ENCODE data around the gene TCF25. TPM values are rescaled to one million over a fixed set of nuclear protein-coding genes. Genes with fewer than 3 reads are reported as not detected.

TCF25 gene
- polyA plus RNA-seq, 1 experiment = 156 TPM

- CTCF ChIA-PET = interaction anchor here (2.2 kb wide), 1 partner anchor 12 kb away, joined by 11 read pairs; no protein-coding TSS in a partner anchor
- POLR2A ChIA-PET = interaction anchor here (0.5 to 4.6 kb wide), 14 partner anchors 9 to 494 kb away, joined by 3 to 59 read pairs (median 3); partner anchors contain the start of genes DEF8 and TCF25
- TF ChIP-seq, protein P1, sequence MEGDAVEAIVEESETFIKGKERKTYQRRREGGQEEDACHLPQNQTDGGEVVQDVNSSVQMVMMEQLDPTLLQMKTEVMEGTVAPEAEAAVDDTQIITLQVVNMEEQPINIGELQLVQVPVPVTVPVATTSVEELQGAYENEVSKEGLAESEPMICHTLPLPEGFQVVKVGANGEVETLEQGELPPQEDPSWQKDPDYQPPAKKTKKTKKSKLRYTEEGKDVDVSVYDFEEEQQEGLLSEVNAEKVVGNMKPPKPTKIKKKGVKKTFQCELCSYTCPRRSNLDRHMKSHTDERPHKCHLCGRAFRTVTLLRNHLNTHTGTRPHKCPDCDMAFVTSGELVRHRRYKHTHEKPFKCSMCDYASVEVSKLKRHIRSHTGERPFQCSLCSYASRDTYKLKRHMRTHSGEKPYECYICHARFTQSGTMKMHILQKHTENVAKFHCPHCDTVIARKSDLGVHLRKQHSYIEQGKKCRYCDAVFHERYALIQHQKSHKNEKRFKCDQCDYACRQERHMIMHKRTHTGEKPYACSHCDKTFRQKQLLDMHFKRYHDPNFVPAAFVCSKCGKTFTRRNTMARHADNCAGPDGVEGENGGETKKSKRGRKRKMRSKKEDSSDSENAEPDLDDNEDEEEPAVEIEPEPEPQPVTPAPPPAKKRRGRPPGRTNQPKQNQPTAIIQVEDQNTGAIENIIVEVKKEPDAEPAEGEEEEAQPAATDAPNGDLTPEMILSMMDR (IDR thresholded peaks at IDR 0.05; ENCODE audit: low read depth, low read length) = no peak
- DNase-seq (ENCODE audit: low read depth, low spot score) = peak; percentile 86
- Histone ChIP-seq H3K27me3 (ENCODE audit: control insufficient read depth, insufficient read depth, low read length) (no peaks in the 10 kb centered on the region), H3K4me3 (ENCODE audit: low read depth, low read length) (peak overlapping the region; percentile 84), H3K27ac (ENCODE audit: low read depth, low read length) (peak overlapping the region; percentile 98), H3K9me3 (ENCODE audit: control insufficient read depth, insufficient read depth, low read length) (no peaks in the 10 kb centered on the region; the same call in 1 of the 2 replicates)
Observed at GRCh38 chr16:89921702-89922476, 48.5 kb downstream of the TCF25 start.

- no peaks in the 10 kb centered on the region; the same call in 1 of the 2 replicates for H3K9me3 ChIP-seq (ENCODE audit: control insufficient read depth, insufficient read depth, low read length)
- DNase-seq (ENCODE audit: low read depth, low spot score) = peak; percentile 72
- H3K27ac ChIP-seq (ENCODE audit: low read depth, low read length) = peak overlapping the region; percentile 98
- TF ChIP-seq, protein P1 (IDR thresholded peaks at IDR 0.05; ENCODE audit: low read depth, low read length) = no peak
- peak overlapping the region; percentile 84 for H3K4me3 ChIP-seq (ENCODE audit: low read depth, low read length)
- H3K27me3 ChIP-seq (ENCODE audit: control insufficient read depth, insufficient read depth, low read length) = no peaks in the 10 kb centered on the region
- CTCF ChIA-PET = interaction anchor here (0.6 to 2.2 kb wide), 2 partner anchors 12 to 309 kb away, joined by 6 to 11 read pairs; partner anchors contain the start of gene DPEP1
- POLR2A ChIA-PET = interaction anchor here (0.6 to 4.6 kb wide), 12 partner anchors 10 to 290 kb away, joined by 3 to 59 read pairs (median 4); partner anchors contain the start of genes DEF8 and TCF25
Observed at GRCh38 chr16:89922477-89922883, 49.1 kb downstream of the TCF25 start.

GRCh38 chr16:89922884-89923639 is 49.7 kb downstream of the TCF25 start, which contains the start of gene TUBB3:
Gene TUBB3, plus strand, starts transcription at chr16:89923342. Its CDS starts 60 bp downstream, at chr16:89923402.
- CTCF ChIA-PET = interaction anchor here (0.6 to 2.2 kb wide), 2 partner anchors 13 to 310 kb away, joined by 6 to 11 read pairs; partner anchors contain the start of gene DPEP1
- TF ChIP-seq, protein P1 (IDR thresholded peaks at IDR 0.05; ENCODE audit: low read depth, low read length) = peak; percentile 21; the same call in 1 of the 2 replicates

GRCh38 chr16:89923640-89924296 is 50.4 kb downstream of the TCF25 start:
- no peaks in the 10 kb centered on the region; the same call in 1 of the 2 replicates for H3K9me3 ChIP-seq (ENCODE audit: control insufficient read depth, insufficient read depth, low read length)
- POLR2A ChIA-PET = interaction anchor here (0.6 to 4.6 kb wide), 5 partner anchors 15 to 51 kb away, joined by 4 to 59 read pairs (median 6); partner anchors contain the start of genes DEF8 and TCF25
- H3K27me3 ChIP-seq (ENCODE audit: control insufficient read depth, insufficient read depth, low read length) = no peaks in the 10 kb centered on the region
- no peak overlapping the region for H3K27ac ChIP-seq (ENCODE audit: low read depth, low read length)
- CTCF ChIA-PET = interaction anchor here (0.7 kb wide), 1 partner anchor 13 kb away, joined by 3 read pairs; no protein-coding TSS in a partner anchor
- TF ChIP-seq, protein P1 (IDR thresholded peaks at IDR 0.05; ENCODE audit: low read depth, low read length) = no peak
- peak overlapping the region; percentile 84 for H3K4me3 ChIP-seq (ENCODE audit: low read depth, low read length)
- DNase-seq (ENCODE audit: low read depth, low spot score) = no peak

More at GRCh38 chr16:89922884-89923639, 49.7 kb downstream of the TCF25 start, which contains the start of gene TUBB3:
- Histone ChIP-seq H3K27ac (ENCODE audit: low read depth, low read length) (peak within 1 kb of the TSS; percentile 98), H3K9me3 (ENCODE audit: control insufficient read depth, insufficient read depth, low read length) (no peaks in the 10 kb centered on the region; the same call in 1 of the 2 replicates), H3K27me3 (ENCODE audit: control insufficient read depth, insufficient read depth, low read length) (no peaks in the 10 kb centered on the region), H3K4me3 (ENCODE audit: low read depth, low read length) (peak within 1 kb of the TSS; percentile 84)
- POLR2A ChIA-PET = interaction anchor here (0.6 to 4.6 kb wide), 14 partner anchors 10 to 291 kb away, joined by 3 to 59 read pairs (median 4); partner anchors contain the start of genes DEF8 and TCF25
- no peak for DNase-seq (ENCODE audit: low read depth, low spot score)
